ENCODE measurements around the gene KIAA0825.

DNA sequence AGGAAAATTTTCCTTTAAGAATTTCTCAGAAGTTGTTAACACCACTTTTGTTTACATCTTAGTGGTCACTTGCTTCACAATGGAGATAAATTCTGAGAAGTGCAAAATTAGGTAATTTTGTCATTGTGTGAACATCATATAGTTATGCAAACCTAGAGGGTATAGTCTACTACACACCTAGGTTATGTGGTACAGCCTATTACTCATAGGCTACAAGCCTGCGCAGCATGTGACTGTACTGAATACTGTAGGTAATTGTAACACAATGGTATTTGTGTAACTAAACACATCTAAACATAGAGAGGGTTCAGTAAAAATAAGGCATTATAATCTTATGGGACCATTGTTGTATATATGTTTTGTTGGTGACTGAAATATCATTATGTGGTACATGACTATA is 488.3 kb downstream of the KIAA0825 start:
- TF ChIP-seq, protein P1, sequence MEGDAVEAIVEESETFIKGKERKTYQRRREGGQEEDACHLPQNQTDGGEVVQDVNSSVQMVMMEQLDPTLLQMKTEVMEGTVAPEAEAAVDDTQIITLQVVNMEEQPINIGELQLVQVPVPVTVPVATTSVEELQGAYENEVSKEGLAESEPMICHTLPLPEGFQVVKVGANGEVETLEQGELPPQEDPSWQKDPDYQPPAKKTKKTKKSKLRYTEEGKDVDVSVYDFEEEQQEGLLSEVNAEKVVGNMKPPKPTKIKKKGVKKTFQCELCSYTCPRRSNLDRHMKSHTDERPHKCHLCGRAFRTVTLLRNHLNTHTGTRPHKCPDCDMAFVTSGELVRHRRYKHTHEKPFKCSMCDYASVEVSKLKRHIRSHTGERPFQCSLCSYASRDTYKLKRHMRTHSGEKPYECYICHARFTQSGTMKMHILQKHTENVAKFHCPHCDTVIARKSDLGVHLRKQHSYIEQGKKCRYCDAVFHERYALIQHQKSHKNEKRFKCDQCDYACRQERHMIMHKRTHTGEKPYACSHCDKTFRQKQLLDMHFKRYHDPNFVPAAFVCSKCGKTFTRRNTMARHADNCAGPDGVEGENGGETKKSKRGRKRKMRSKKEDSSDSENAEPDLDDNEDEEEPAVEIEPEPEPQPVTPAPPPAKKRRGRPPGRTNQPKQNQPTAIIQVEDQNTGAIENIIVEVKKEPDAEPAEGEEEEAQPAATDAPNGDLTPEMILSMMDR (IDR thresholded peaks at IDR 0.05) = no peak
- no peak for TF ChIP-seq POLR2A (IDR thresholded peaks at IDR 0.05)

Data from testis (tissue), 2 donors.